Mesendoderm (in vitro differentiated cells): ENCODE results near the gene ATCAY.

Experiments used
- DNase-seq: peaks from one replicate; pipeline ENCODE4 v3.0.0; 2013
- H2AK5ac ChIP-seq: 2 replicates; pipeline ENCODE4 v1.6.1; 2013; ENCODE audit warnings: low read length, inconsistent platforms
- H2BK120ac ChIP-seq: 2 replicates; pipeline ENCODE4 v1.6.1; 2013; ENCODE audit warnings: low read depth, mild to moderate bottlenecking, low read length, moderate library complexity, mixed read lengths
- H2BK15ac ChIP-seq: replicated peaks from 2 replicates; pipeline ENCODE4 v1.6.1; 2013; ENCODE audit warnings: low read depth, mild to moderate bottlenecking, moderate library complexity
- H2BK5ac ChIP-seq: 2 replicates; pipeline ENCODE4 v1.6.1; 2013; ENCODE audit warnings: low read length, inconsistent platforms
- H3K18ac ChIP-seq: 2 replicates; pipeline ENCODE4 v1.6.1; 2013; ENCODE audit warnings: mild to moderate bottlenecking, low read length, mixed read lengths
- H3K23ac ChIP-seq: one replicate; pipeline ENCODE4 v1.6.1; 2013; ENCODE audit warnings: low read length
- H3K27ac ChIP-seq: 2 replicates; pipeline ENCODE4 v1.5.1; 2013; ENCODE audit warnings: low read depth, mild to moderate bottlenecking, inconsistent platforms, low read length, moderate library complexity
- H3K27me3 ChIP-seq: 2 replicates; pipeline ENCODE4 v1.6.1; 2013; ENCODE audit warnings: low read length, control low read depth, mild to moderate bottlenecking, inconsistent platforms; ENCODE audit not compliant: insufficient read depth, poor library complexity
- H3K36me3 ChIP-seq: 2 replicates; pipeline ENCODE4 v1.6.1; 2013; ENCODE audit warnings: low read length, inconsistent platforms; ENCODE audit not compliant: control insufficient read depth, insufficient read depth
- H3K4ac ChIP-seq: one replicate; pipeline ENCODE4 v1.6.1; 2013; ENCODE audit warnings: low read depth, mild to moderate bottlenecking, low read length, moderate library complexity
- H3K4me1 ChIP-seq: 2 replicates; pipeline ENCODE4 v1.6.1; 2013; ENCODE audit warnings: low read depth, low read length, inconsistent platforms; ENCODE audit not compliant: control insufficient read depth
- H3K4me2 ChIP-seq: 2 replicates; pipeline ENCODE4 v1.6.1; 2013; ENCODE audit warnings: low read length
- H3K4me3 ChIP-seq: 2 replicates; pipeline ENCODE4 v1.5.1; 2013; ENCODE audit warnings: mild to moderate bottlenecking, low read length
- H3K56ac ChIP-seq: one replicate; pipeline ENCODE4 v1.6.1; 2013; ENCODE audit warnings: low read length
- H3K79me1 ChIP-seq: 2 replicates; pipeline ENCODE4 v1.6.1; 2013; ENCODE audit warnings: low read length, inconsistent platforms
- H3K79me2 ChIP-seq: 2 replicates; pipeline ENCODE4 v1.6.1; 2013; ENCODE audit warnings: mild to moderate bottlenecking, low read length; ENCODE audit not compliant: control insufficient read depth, insufficient read depth
- H3K9ac ChIP-seq: 2 replicates; pipeline ENCODE4 v1.6.1; 2013; ENCODE audit warnings: low read length, inconsistent platforms
- H4K5ac ChIP-seq: one replicate; pipeline ENCODE4 v1.6.1; 2013; ENCODE audit warnings: low read length
- H4K8ac ChIP-seq: one replicate; pipeline ENCODE4 v1.6.1; 2013; ENCODE audit warnings: low read depth, mild to moderate bottlenecking, control low read depth, low read length, moderate library complexity
- WGBS: extraction: QIAGEN DNeasy Blood & Tissue Kit; methylation state at CpG from one replicate; pipeline ENCODE4 v1.1.7; 2013; ENCODE audit warnings: low lambda C conversion rate, missing lambda C conversion rate; ENCODE audit not compliant: insufficient coverage; ENCODE audit errors: extremely low coverage; 5-methylcytosine and 5-hydroxymethylcytosine counted together

ATCAY gene

DNA sequence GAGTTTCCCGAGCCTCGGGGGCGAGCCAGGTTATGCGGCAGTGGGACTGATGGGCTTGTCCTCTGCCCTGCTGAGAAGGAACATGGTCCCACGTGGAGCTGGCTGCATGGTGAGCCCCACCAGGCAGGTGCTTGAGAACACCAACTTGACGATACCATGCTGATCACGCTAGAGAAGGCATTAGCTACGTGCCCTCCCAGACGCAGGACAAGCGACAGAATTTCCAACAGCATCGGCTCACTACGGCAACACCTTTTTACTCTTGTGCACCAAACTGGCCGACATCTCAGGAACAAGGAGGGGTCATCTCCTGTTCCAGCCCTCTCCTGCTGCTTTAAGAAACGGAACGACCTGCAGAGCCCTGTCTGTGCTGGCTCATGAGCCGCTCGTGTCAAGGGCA lies 20.0 kb upstream of the ATCAY start:
- Histone ChIP-seq H3K36me3 (no peaks in the 10 kb centered on the region), H3K27ac (no peak overlapping the region), H3K4ac (no peak overlapping the region), H3K79me1 (no peaks in the 10 kb centered on the region), H2BK15ac (no peak overlapping the region), H3K4me3 (no peak overlapping the region), H4K5ac (no peak overlapping the region), H2BK5ac (no peak overlapping the region), H3K79me2 (no peaks in the 10 kb centered on the region), H3K23ac (no peak overlapping the region), H3K18ac (no peak overlapping the region), H3K27me3 (no peaks in the 10 kb centered on the region), H2BK120ac (no peak overlapping the region), H3K56ac (no peak overlapping the region), H3K4me1 (no peaks in the 10 kb centered on the region), H3K4me2 (no peak overlapping the region), H2AK5ac (no peak overlapping the region), H3K9ac (no peak overlapping the region), H4K8ac (no peak overlapping the region)
- DNase-seq, result no peak
- no CpG with 5 or more reads among the region's 17 CpGs for WGBS

- no peak overlapping the region for H3K27ac ChIP-seq
- no peak overlapping the region for H3K56ac ChIP-seq
- H3K79me1 ChIP-seq, result no peaks in the 10 kb centered on the region
- no peak overlapping the region for H3K4ac ChIP-seq
- peaks cover 2% of the 10 kb centered on the region for H3K4me1 ChIP-seq
- H3K23ac ChIP-seq, result no peak overlapping the region
- no peaks in the 10 kb centered on the region for H3K36me3 ChIP-seq
- no peak overlapping the region for H3K4me3 ChIP-seq
- no peak overlapping the region for H4K8ac ChIP-seq
- WGBS, result no CpG with 5 or more reads among the region's 25 CpGs
- H2BK120ac ChIP-seq, result no peak overlapping the region
- no peak overlapping the region for H3K18ac ChIP-seq
- no peaks in the 10 kb centered on the region for H3K79me2 ChIP-seq
- H3K27me3 ChIP-seq, result no peaks in the 10 kb centered on the region
- no peak overlapping the region for H2BK15ac ChIP-seq
- no peak for DNase-seq
- no peak overlapping the region for H2BK5ac ChIP-seq
- H4K5ac ChIP-seq, result no peak overlapping the region
- no peak overlapping the region for H3K4me2 ChIP-seq
- H3K9ac ChIP-seq, result no peak overlapping the region
- no peak overlapping the region for H2AK5ac ChIP-seq
Measured at GRCh38 chr19:3862826-3863500, 17.5 kb upstream of the ATCAY start.

GRCh38 chr19:3863648-3864047 lies 16.8 kb upstream of the ATCAY start:
- Histone ChIP-seq H2BK5ac (no peak overlapping the region), H4K8ac (no peak overlapping the region), H3K27ac (no peak overlapping the region), H3K36me3 (no peaks in the 10 kb centered on the region), H3K4me2 (no peak overlapping the region), H3K9ac (no peak overlapping the region), H4K5ac (no peak overlapping the region), H3K4me1 (peaks cover 5% of the 10 kb centered on the region), H3K18ac (no peak overlapping the region), H3K4me3 (no peak overlapping the region), H2AK5ac (no peak overlapping the region), H3K4ac (no peak overlapping the region), H2BK120ac (no peak overlapping the region), H3K27me3 (no peaks in the 10 kb centered on the region), H3K23ac (no peak overlapping the region), H3K79me1 (no peaks in the 10 kb centered on the region), H3K56ac (no peak overlapping the region), H3K79me2 (no peaks in the 10 kb centered on the region), H2BK15ac (no peak overlapping the region)
- no peak for DNase-seq
- WGBS, result no CpG with 5 or more reads among the region's 12 CpGs

- no peak overlapping the region for H3K27ac ChIP-seq
- no peak overlapping the region for H2BK5ac ChIP-seq
- no peak overlapping the region for H4K5ac ChIP-seq
- H3K27me3 ChIP-seq, result no peaks in the 10 kb centered on the region
- no peak overlapping the region for H4K8ac ChIP-seq
- no CpG with 5 or more reads among the region's 14 CpGs for WGBS
- no peak overlapping the region for H3K56ac ChIP-seq
- H2BK120ac ChIP-seq, result no peak overlapping the region
- H3K18ac ChIP-seq, result no peak overlapping the region
- H2BK15ac ChIP-seq, result no peak overlapping the region
- H3K4me3 ChIP-seq, result no peak overlapping the region
- H3K4me1 ChIP-seq, result peaks cover 5% of the 10 kb centered on the region
- no peak overlapping the region for H3K4ac ChIP-seq
- H3K36me3 ChIP-seq, result no peaks in the 10 kb centered on the region
- DNase-seq, result no peak
- H3K4me2 ChIP-seq, result no peak overlapping the region
- no peak overlapping the region for H3K9ac ChIP-seq
- no peak overlapping the region for H3K23ac ChIP-seq
- no peak overlapping the region for H2AK5ac ChIP-seq
- no peaks in the 10 kb centered on the region for H3K79me2 ChIP-seq
- H3K79me1 ChIP-seq, result no peaks in the 10 kb centered on the region
Measured at GRCh38 chr19:3866910-3867638, 13.4 kb upstream of the ATCAY start.

DNA sequence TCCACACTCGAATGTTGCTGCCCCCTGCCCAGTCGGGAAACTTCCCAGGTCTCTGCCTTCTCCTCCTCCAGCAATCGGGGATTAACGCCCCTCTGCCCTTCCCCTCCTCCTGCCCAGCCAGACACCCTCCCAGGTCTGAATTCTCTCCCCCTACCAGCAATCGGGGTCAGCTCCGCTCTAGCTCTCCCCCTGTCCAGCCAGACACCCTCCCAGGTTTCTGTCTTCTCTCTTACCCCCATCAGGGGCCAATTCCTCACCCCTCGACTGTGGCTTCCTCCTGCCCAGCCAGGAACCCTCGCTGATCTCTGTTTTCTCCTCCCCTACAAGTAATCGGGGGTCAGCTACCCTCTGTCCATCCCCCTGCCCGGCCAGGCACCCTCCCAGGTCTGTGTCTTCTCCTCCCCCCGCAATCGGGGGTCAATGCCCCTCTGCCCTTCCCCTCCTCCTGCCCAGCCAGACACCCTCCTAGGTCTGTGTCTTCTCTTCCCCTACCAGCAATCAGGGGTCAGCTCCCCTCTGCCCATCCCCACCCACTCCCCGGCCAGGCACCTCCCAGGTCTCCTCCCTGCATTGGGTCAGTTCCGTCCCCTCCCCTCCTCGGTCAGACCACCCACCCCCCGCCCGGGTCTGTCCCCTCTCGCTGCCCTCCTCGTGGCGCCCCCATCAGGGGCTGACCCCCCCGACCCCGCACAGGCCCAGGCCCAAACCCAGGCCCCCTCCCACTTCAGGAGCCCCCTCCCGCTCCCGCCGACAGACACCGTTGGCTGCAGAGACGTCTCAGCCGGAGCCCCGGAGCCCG lies 12.3 kb upstream of the ATCAY start:
- Histone ChIP-seq H3K79me2 (no peaks in the 10 kb centered on the region), H2BK15ac (no peak overlapping the region), H4K8ac (no peak overlapping the region), H3K4me1 (peaks cover 5% of the 10 kb centered on the region), H3K27ac (no peak overlapping the region), H3K56ac (peak overlapping the region; percentile 79), H3K27me3 (no peaks in the 10 kb centered on the region), H3K4ac (peak overlapping the region; percentile 89), H3K36me3 (no peaks in the 10 kb centered on the region), H4K5ac (no peak overlapping the region), H3K4me3 (no peak overlapping the region), H2BK120ac (no peak overlapping the region), H3K18ac (peak overlapping the region; percentile 96), H3K4me2 (peak overlapping the region; percentile 52), H2BK5ac (no peak overlapping the region), H3K9ac (peak overlapping the region; percentile 61), H3K23ac (peak overlapping the region; percentile 94), H3K79me1 (no peaks in the 10 kb centered on the region), H2AK5ac (no peak overlapping the region)
- peak; percentile 20 for DNase-seq
- no CpG with 5 or more reads among the region's 30 CpGs for WGBS
